Vagina (tissue), 2 donors: ENCODE measurements around the gene GCDH. TPM values are rescaled to one million over a fixed set of nuclear protein-coding genes. Genes with fewer than 3 reads are reported as not detected.
"Not testable (repeated sequence)": the region's sequence is repeated elsewhere in the genome, so short reads cannot be mapped to it uniquely, and the experiment has no call there.

Source experiments
- DNase-seq, 2 donors: peaks; one replicate each; pipeline ENCODE4 v3.0.0-alpha.2; 2017; ENCODE audit errors: extremely low spot score in 2 of 2
- H3K27ac ChIP-seq: fragments of 200-600 bp; sonication (generic); one replicate; pipeline ENCODE4 v1.5.1; 2019
- H3K27me3 ChIP-seq: fragments of 200-600 bp; sonication (generic); one replicate; pipeline ENCODE4 v1.5.1; 2019
- H3K36me3 ChIP-seq, 2 donors: fragments of 200-600 bp; sonication (generic); one replicate each; pipeline ENCODE4 v1.5.1; 2017 to 2019
- H3K4me1 ChIP-seq: fragments of 200-600 bp; sonication (generic); one replicate; pipeline ENCODE4 v1.5.1; 2019
- H3K4me3 ChIP-seq, 2 donors: fragments of 200-600 bp; sonication (generic); 1 replicate in 1 of 2; 2 replicates in 1 of 2; pipeline ENCODE4 v1.5.1; 2016 to 2019
- H3K9me3 ChIP-seq: fragments of 200-600 bp; sonication (generic); one replicate; pipeline ENCODE4 v1.5.1; 2019
- CTCF ChIP-seq, 3 experiments: fragments of 450-650 bp in 2 of 3; fragments of 200-600 bp in 1 of 3; sonication (generic) in 1 of 3; IDR thresholded peaks; one replicate each; pipeline ENCODE4 v1.5.1; 2017 to 2019; ENCODE audit warnings: antibody characterized with exemption in 3 of 3, mild to moderate bottlenecking in 2 of 3, moderate library complexity in 2 of 3
- POLR2A ChIP-seq, 2 donors: fragments of 450-650 bp; IDR thresholded peaks; one replicate each; pipeline ENCODE4 v1.6.1; 2017; ENCODE audit warnings: antibody characterized with exemption in 2 of 2, mild to moderate bottlenecking in 2 of 2, moderate library complexity in 2 of 2
- POLR2AphosphoS5 ChIP-seq, 2 donors: sonication (generic); formaldehyde crosslinking; IDR thresholded peaks; one replicate each; pipeline ENCODE4 v1.9.0; 2017; ENCODE audit warnings: antibody characterized with exemption in 2 of 2, mild to moderate bottlenecking in 2 of 2, low read depth in 1 of 2; ENCODE audit not compliant: insufficient read depth in 1 of 2
- intact Hi-C: fragments of 100-400 bp; cut with DNase I; formaldehyde crosslinking; loops from one replicate; pipeline ENCODE4 v1.15.1; 2023
- total RNA-seq: library from RNA; depleted of rRNA; stranded (reverse); fragments of >200 nt; gene quantifications from one replicate; pipeline ENCODE4 v1.2.3, GENCODE V29; 2016

The GCDH gene
- total RNA-seq, 1 donor from 2014 or later = 23.6 TPM

GRCh38 chr19:12907166-12907565 lies 16.2 kb downstream of the GCDH start:
- peaks cover 5% of the 10 kb centered on the region for H3K4me1 ChIP-seq
- TF ChIP-seq POLR2A (IDR thresholded peaks at IDR 0.05) (no peak), POLR2AphosphoS5 (IDR thresholded peaks at IDR 0.05; ENCODE audit: insufficient read depth in 1 of 2, low read depth in 1 of 2) (no peak)
- DNase-seq = no peak
- H3K9me3 ChIP-seq = no peaks in the 10 kb centered on the region
- H3K27me3 ChIP-seq = no peaks in the 10 kb centered on the region
- intact Hi-C loops = no loop called here
- H3K4me3 ChIP-seq = no peak overlapping the region
- no peaks in the 10 kb centered on the region for H3K36me3 ChIP-seq
- no peak overlapping the region for H3K27ac ChIP-seq

GRCh38 chr19:12912571-12912970 lies 21.6 kb downstream of the GCDH start:
- no peaks in the 10 kb centered on the region for H3K36me3 ChIP-seq
- H3K27me3 ChIP-seq = no peaks in the 10 kb centered on the region
- peak overlapping the region; percentile 69 for H3K27ac ChIP-seq
- peaks cover 28% of the 10 kb centered on the region for H3K4me1 ChIP-seq
- no peak for DNase-seq
- intact Hi-C loops = no loop called here
- no peak for TF ChIP-seq POLR2A (IDR thresholded peaks at IDR 0.05)
- no peak for TF ChIP-seq POLR2AphosphoS5 (IDR thresholded peaks at IDR 0.05; ENCODE audit: insufficient read depth in 1 of 2, low read depth in 1 of 2)
- no peak for TF ChIP-seq CTCF (IDR thresholded peaks at IDR 0.05)
- no peaks in the 10 kb centered on the region for H3K9me3 ChIP-seq
- peak overlapping the region; percentile 27 to 30 for H3K4me3 ChIP-seq

- H3K36me3 ChIP-seq = no peaks in the 10 kb centered on the region
- peak overlapping the region; percentile 69 for H3K27ac ChIP-seq
- intact Hi-C loops = no loop called here
- peaks cover 28% of the 10 kb centered on the region for H3K4me1 ChIP-seq
- DNase-seq = no peak
- peak overlapping the region; percentile 27 to 30 for H3K4me3 ChIP-seq
- no peaks in the 10 kb centered on the region for H3K27me3 ChIP-seq
- TF ChIP-seq POLR2A (IDR thresholded peaks at IDR 0.05) = no peak
- TF ChIP-seq CTCF (IDR thresholded peaks at IDR 0.05) = no peak
- TF ChIP-seq POLR2AphosphoS5 (IDR thresholded peaks at IDR 0.05; ENCODE audit: insufficient read depth in 1 of 2, low read depth in 1 of 2) = peak; percentile 17 to 66
- H3K9me3 ChIP-seq = no peaks in the 10 kb centered on the region
These were observed 22.1 kb downstream of the GCDH start for GRCh38 chr19:12913011-12913561.

GRCh38 chr19:12913851-12914690 lies 23.1 kb downstream of the GCDH start:
- intact Hi-C loops = no loop called here
- Histone ChIP-seq H3K4me3 (no peak overlapping the region), H3K36me3 (no peaks in the 10 kb centered on the region), H3K9me3 (no peaks in the 10 kb centered on the region), H3K27me3 (no peaks in the 10 kb centered on the region), H3K4me1 (peaks cover 33% of the 10 kb centered on the region), H3K27ac (peak overlapping the region; percentile 69)
- no peak for DNase-seq
- TF ChIP-seq POLR2AphosphoS5 (IDR thresholded peaks at IDR 0.05; ENCODE audit: insufficient read depth in 1 of 2, low read depth in 1 of 2) = no peak
- TF ChIP-seq POLR2A (IDR thresholded peaks at IDR 0.05) = no peak
- no peak for TF ChIP-seq CTCF (IDR thresholded peaks at IDR 0.05)

- H3K27ac ChIP-seq, H3K9me3 ChIP-seq, DNase-seq, H3K36me3 ChIP-seq, H3K4me3 ChIP-seq, H3K27me3 ChIP-seq, intact Hi-C loops: not testable (repeated sequence)
- H3K4me1 ChIP-seq = peaks cover 34% of the 10 kb centered on the region
These were observed 24.9 kb downstream of the GCDH start for GRCh38 chr19:12915860-12916259.

GRCh38 chr19:12918253-12918652 lies 27.3 kb downstream of the GCDH start:
- intact Hi-C loops = no loop called here
- no peaks in the 10 kb centered on the region for H3K9me3 ChIP-seq
- H3K27me3 ChIP-seq = no peaks in the 10 kb centered on the region
- TF ChIP-seq CTCF (IDR thresholded peaks at IDR 0.05) (no peak), POLR2AphosphoS5 (IDR thresholded peaks at IDR 0.05; ENCODE audit: insufficient read depth in 1 of 2, low read depth in 1 of 2) (no peak), POLR2A (IDR thresholded peaks at IDR 0.05) (no peak)
- H3K27ac ChIP-seq = no peak overlapping the region
- H3K36me3 ChIP-seq = peaks cover 0 to 10% of the 10 kb centered on the region in 2 donors
- no peak for DNase-seq
- H3K4me3 ChIP-seq = no peak overlapping the region
- peaks cover 19% of the 10 kb centered on the region for H3K4me1 ChIP-seq
